GM19395 (cell line): ENCODE measurements around the gene FLT4.
"Not testable (repeated sequence)": the region's sequence is repeated elsewhere in the genome, so short reads cannot be mapped to it uniquely, and the experiment has no call there.

Experiments used
- ATAC-seq: cut with Tn5 transposase; IDR thresholded peaks from one replicate; pipeline ENCODE4 v1.9.1; 2021; ENCODE audit warnings: mild to moderate bottlenecking, moderate library complexity; ENCODE audit not compliant: unreplicated experiment

The FLT4 gene

GRCh38 chr5:180649297-180650039, at the start of gene FLT4:
TSS of gene FLT4 (minus strand) at chr5:180649600. CDS start at chr5:180649545, 55 bp downstream.
- no peak for ATAC-seq

- no peak for ATAC-seq
These were observed 49.6 kb upstream of the FLT4 start for GRCh38 chr5:180699042-180699441.

- ATAC-seq: no peak
These were observed 46.7 kb upstream of the FLT4 start for GRCh38 chr5:180696116-180696515.

- ATAC-seq: no peak
These were observed 43.0 kb upstream of the FLT4 start for GRCh38 chr5:180692429-180692828.

- no peak for ATAC-seq
These were observed 41.6 kb upstream of the FLT4 start for GRCh38 chr5:180691046-180691445.

- no peak for ATAC-seq
These were observed 41.2 kb upstream of the FLT4 start for GRCh38 chr5:180690562-180690961.

- no peak for ATAC-seq
These were observed 40.4 kb upstream of the FLT4 start for GRCh38 chr5:180689775-180690174.

GRCh38 chr5:180689071-180689694, 39.8 kb upstream of the FLT4 start:
- ATAC-seq: no peak

- ATAC-seq: no peak
These were observed 39.1 kb upstream of the FLT4 start for GRCh38 chr5:180688330-180689070.

GRCh38 chr5:180686799-180687198, 37.4 kb upstream of the FLT4 start:
- ATAC-seq: not testable (repeated sequence)

- no peak for ATAC-seq
These were observed 35.3 kb upstream of the FLT4 start for GRCh38 chr5:180684623-180685161.

- ATAC-seq: no peak
These were observed 34.0 kb upstream of the FLT4 start for GRCh38 chr5:180683220-180683922.

GRCh38 chr5:180682560-180682959, 33.2 kb upstream of the FLT4 start:
- ATAC-seq: no peak

GRCh38 chr5:180682008-180682407, 32.6 kb upstream of the FLT4 start:
- ATAC-seq: not testable (repeated sequence)

- ATAC-seq: not testable (repeated sequence)
These were observed 28.9 kb upstream of the FLT4 start for GRCh38 chr5:180678319-180678718.

GRCh38 chr5:180675036-180675635, 25.7 kb upstream of the FLT4 start:
- no peak for ATAC-seq

- not testable (repeated sequence) for ATAC-seq
These were observed 24.7 kb upstream of the FLT4 start for GRCh38 chr5:180674090-180674475.

- ATAC-seq: no peak
These were observed 24.1 kb upstream of the FLT4 start for GRCh38 chr5:180673371-180674089.

- ATAC-seq: not testable (repeated sequence)
These were observed 22.6 kb upstream of the FLT4 start for GRCh38 chr5:180671958-180672524.
